C4-2B (cell line): ENCODE data around the gene ZBTB7B.

Experiments used
- H3K27ac ChIP-seq: fragments of 450-650 bp; 2 replicates; pipeline ENCODE4 v1.5.1; 2017
- ZFX ChIP-seq: fragments of 450-650 bp; IDR thresholded peaks from 2 replicates; pipeline ENCODE4 v1.6.1; 2017
- TF ChIP-seq, protein P1 (sequence below): fragments of 450-650 bp; conservative IDR thresholded peaks from 2 replicates; pipeline ENCODE4 v1.5.1; 2017; ENCODE audit warnings: mild to moderate bottlenecking

Gene ZBTB7B

GRCh38 chr1:155001675-155002463, 733 bp upstream of the ZBTB7B start:
- H3K27ac ChIP-seq = peak overlapping the region; percentile 99
- TF ChIP-seq, protein P1, sequence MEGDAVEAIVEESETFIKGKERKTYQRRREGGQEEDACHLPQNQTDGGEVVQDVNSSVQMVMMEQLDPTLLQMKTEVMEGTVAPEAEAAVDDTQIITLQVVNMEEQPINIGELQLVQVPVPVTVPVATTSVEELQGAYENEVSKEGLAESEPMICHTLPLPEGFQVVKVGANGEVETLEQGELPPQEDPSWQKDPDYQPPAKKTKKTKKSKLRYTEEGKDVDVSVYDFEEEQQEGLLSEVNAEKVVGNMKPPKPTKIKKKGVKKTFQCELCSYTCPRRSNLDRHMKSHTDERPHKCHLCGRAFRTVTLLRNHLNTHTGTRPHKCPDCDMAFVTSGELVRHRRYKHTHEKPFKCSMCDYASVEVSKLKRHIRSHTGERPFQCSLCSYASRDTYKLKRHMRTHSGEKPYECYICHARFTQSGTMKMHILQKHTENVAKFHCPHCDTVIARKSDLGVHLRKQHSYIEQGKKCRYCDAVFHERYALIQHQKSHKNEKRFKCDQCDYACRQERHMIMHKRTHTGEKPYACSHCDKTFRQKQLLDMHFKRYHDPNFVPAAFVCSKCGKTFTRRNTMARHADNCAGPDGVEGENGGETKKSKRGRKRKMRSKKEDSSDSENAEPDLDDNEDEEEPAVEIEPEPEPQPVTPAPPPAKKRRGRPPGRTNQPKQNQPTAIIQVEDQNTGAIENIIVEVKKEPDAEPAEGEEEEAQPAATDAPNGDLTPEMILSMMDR = no peak; the same call in 1 of the 2 replicates
- no peak for TF ChIP-seq ZFX

GRCh38 chr1:155003227-155003765, 694 bp downstream of the ZBTB7B start:
- peak overlapping the region; percentile 99 for H3K27ac ChIP-seq
- no peak for TF ChIP-seq ZFX
- TF ChIP-seq, protein P1 = no peak

DNA sequence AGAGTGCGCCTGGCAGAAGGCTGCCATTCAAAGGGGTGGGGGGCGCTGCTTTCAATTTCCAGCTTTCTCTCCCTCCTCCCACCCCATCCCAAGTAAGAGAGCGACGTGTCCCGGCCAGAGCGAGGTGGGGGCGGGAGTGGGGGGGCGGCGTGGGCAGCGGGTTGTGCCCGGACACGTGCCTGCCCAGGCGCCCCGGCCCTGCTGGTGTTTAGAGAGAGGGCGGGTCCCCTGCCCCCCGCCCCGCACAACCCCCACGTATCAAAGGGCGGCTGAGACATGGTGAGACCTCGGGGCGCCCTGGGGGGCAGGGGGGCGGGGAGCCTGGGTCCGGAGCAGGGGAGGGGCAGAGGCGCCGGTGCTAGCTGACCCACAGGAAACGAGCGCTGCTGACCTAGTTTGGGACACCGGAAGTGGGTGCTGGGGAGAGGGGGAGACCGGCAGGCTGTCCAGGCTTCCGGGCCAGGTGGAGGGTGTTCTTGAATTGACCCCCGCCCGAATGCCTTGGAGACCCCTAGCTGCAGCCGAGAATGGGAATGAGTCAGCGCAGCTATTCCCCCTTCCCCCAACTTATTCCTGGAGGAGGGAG, 1.3 kb downstream of the ZBTB7B start:
- peak overlapping the region; percentile 99 for H3K27ac ChIP-seq

DNA sequence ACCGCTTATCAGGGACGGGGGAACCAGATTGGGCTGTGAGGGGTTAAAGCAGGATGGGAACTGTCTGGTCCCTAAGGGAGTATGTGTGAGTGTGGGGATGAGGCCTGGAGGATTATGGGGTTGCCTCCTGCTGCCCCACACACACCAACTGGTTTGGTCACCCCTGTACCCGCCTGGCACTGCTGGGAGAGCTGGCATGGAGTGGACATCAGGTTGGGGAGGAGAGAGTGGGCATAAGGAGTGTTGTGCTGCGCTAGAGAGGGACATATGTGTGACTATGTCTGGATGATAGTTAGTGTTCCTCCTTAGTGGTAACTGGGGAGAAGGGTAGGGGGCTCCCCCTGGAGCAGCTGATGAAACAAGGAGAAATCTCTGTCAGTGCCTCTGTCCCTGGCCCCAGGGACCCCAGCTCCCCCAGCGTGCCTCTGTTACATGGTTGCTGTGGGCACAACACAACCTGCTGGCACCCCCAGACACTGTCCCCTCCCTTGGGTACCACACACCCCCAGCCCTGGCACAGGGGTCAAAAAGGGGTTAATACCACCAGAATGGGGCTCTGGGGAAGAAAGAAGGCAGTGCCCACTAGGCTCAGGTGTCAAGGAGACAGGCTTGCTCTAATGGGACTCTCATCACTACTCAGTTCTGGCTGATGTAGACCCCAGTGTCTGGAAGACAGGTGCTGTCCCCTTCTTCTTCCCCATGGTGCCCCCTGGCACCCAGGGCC, 1.9 kb downstream of the ZBTB7B start:
- peak overlapping the region; percentile 99 for H3K27ac ChIP-seq
- TF ChIP-seq ZFX = no peak
- TF ChIP-seq, protein P1 = no peak

More for the DNA sequence above, 1.3 kb downstream of the ZBTB7B start:
- TF ChIP-seq, protein P1 = no peak
- no peak for TF ChIP-seq ZFX

- TF ChIP-seq, protein P1 = no peak
- TF ChIP-seq ZFX = peak; percentile 75
- H3K27ac ChIP-seq = peak overlapping the region; percentile 99
Measured at GRCh38 chr1:155005076-155006011, 2.7 kb downstream of the ZBTB7B start.

- peak overlapping the region; percentile 99 for H3K27ac ChIP-seq
- TF ChIP-seq, protein P1 = no peak
- TF ChIP-seq ZFX = no peak
Measured at GRCh38 chr1:155006601-155007101, 4.0 kb downstream of the ZBTB7B start.
